Measurements from ENCODE around the gene CRYBG3. TPM values are rescaled to one million over a fixed set of nuclear protein-coding genes. Genes with fewer than 3 reads are reported as not detected.

CRYBG3 gene
- total RNA-seq, 4 donors from 2014 or later = 18.7 to 23.5 (median 21.1) TPM

DNA sequence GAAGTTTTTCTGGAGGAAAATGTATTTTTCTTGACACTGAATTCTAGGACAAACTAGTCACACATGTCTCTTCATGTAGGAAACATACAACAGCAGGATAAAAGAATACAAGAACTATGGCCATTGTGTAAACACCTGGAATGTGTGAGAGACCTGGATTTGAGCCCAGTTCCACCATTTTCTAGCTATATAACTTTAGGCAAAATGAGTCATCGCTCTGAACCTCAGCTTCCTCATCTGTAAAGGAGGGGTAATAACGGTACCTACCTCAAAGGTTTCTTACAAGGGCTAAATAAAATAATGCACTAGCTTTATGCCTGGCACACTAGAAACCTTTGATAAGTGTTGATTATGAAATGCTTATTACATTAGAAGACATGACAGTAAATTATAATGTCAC is 92.6 kb downstream of the CRYBG3 start:
- Histone ChIP-seq H3K4me1 (peaks cover 0 to 24% (median 4%) of the 10 kb centered on the region in 4 donors), H3K9me3 (no peaks in the 10 kb centered on the region), H3K36me3 (peaks cover 17 to 55% (median 37%) of the 10 kb centered on the region in 4 donors), H3K4me3 (no peak overlapping the region), H3K27ac (replicated peaks in 1 of 4) (no peak overlapping the region), H3K27me3 (no peaks in the 10 kb centered on the region)
- TF ChIP-seq CTCF (IDR thresholded peaks at IDR 0.05) (no peak), EP300 (IDR thresholded peaks at IDR 0.05) (no peak)
- intact Hi-C loops (cut with DNase I) = no loop called here
- DNase-seq (ENCODE audit: extremely low spot score) = no peak
- WGBS = 86% methylated on average over 2 of the region's 2 CpGs

DNA sequence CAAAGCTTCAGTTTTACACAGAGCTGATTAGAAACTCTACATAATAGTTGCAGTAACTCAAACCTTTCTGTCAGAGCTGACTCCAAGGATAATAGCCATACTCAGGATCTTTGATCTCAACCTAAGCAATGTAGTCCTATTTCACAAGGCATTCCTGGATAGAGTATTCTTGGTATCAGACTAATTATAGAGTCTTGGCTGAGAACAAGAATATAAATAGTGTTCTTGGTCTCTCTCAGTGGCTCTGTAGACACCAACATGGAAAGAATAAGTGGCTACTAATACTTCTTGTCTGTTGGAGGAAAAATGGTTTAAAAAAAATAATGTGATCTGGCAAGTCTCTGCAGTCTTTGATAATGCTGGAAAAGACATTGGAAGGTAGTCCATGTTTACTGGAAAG is 94.8 kb downstream of the CRYBG3 start:
- Histone ChIP-seq H3K4me1 (peaks cover 0 to 24% (median 4%) of the 10 kb centered on the region in 4 donors), H3K4me3 (no peak overlapping the region), H3K9me3 (no peaks in the 10 kb centered on the region), H3K27me3 (no peaks in the 10 kb centered on the region), H3K36me3 (peaks cover 17 to 68% (median 45%) of the 10 kb centered on the region in 4 donors), H3K27ac (replicated peaks in 1 of 4) (no peak overlapping the region)
- intact Hi-C loops (cut with DNase I) = no loop called here
- no peak for TF ChIP-seq POLR2AphosphoS5 (IDR thresholded peaks at IDR 0.05)
- no peak for DNase-seq (ENCODE audit: extremely low spot score)

DNA sequence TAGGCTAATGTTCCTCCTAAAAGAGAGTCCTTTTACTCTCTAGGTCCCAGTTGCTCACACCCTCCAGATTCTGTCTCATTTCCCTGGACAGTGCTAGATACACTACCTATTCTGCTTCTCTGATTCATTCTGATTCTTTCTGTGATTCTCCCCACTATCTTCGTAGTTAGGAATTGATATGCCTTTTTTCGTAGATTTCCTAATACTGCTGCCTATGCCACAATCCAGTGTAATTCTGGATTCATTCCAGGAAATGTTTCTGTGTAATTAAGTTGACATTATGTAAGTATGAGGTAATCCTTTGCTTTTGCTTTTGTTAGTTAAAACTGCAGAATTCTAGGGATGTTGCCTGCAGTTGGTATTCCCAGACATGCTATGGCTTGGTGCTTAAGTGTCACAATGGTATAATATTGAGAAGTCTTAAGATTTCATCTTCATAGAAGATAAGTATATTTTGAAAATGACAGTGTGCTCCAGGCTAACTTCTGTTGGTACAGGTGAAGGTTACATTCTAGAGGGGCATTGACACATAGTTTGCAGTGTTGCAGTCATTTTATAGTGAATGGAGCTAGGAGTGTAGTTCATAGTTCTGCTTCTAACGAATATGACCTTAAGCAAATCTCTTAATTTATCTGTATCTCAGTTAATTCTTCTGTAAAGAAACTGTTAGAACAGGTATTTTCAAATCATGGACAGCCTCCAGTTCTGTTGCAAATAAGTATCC is 96.2 kb downstream of the CRYBG3 start:
- no peaks in the 10 kb centered on the region for H3K27me3 ChIP-seq
- WGBS = 59% methylated on average over 3 of the region's 3 CpGs

GRCh38 chr3:97927704-97928103 is 105.9 kb downstream of the CRYBG3 start:
- intact Hi-C loops (cut with DNase I) = no loop called here
- no peak overlapping the region for H3K27ac ChIP-seq (replicated peaks in 1 of 4)
- no peak overlapping the region for H3K4me3 ChIP-seq
- H3K27me3 ChIP-seq = no peaks in the 10 kb centered on the region
- H3K4me1 ChIP-seq = no peaks in the 10 kb centered on the region
- peaks cover 5 to 64% (median 25%) of the 10 kb centered on the region in 4 donors for H3K36me3 ChIP-seq
- TF ChIP-seq EP300 (IDR thresholded peaks at IDR 0.05) (no peak), POLR2AphosphoS5 (IDR thresholded peaks at IDR 0.05) (no peak), POLR2A (IDR thresholded peaks at IDR 0.05; ENCODE audit: low read depth) (no peak), CTCF (IDR thresholded peaks at IDR 0.05) (no peak)
- DNase-seq (ENCODE audit: extremely low spot score) = no peak
- no peaks in the 10 kb centered on the region for H3K9me3 ChIP-seq

More for the DNA sequence above, 96.2 kb downstream of the CRYBG3 start:
- Histone ChIP-seq H3K4me3 (no peak overlapping the region), H3K27ac (replicated peaks in 1 of 4) (no peak overlapping the region), H3K9me3 (no peaks in the 10 kb centered on the region), H3K4me1 (peaks cover 0 to 24% (median 4%) of the 10 kb centered on the region in 4 donors), H3K36me3 (peaks cover 14 to 60% (median 39%) of the 10 kb centered on the region in 4 donors)
- no peak for TF ChIP-seq POLR2A (IDR thresholded peaks at IDR 0.05; ENCODE audit: low read depth)
- TF ChIP-seq POLR2AphosphoS5 (IDR thresholded peaks at IDR 0.05) = no peak
- no peak for TF ChIP-seq EP300 (IDR thresholded peaks at IDR 0.05)
- no peak for TF ChIP-seq CTCF (IDR thresholded peaks at IDR 0.05)
- intact Hi-C loops (cut with DNase I) = no loop called here
- DNase-seq (ENCODE audit: extremely low spot score) = no peak

DNA sequence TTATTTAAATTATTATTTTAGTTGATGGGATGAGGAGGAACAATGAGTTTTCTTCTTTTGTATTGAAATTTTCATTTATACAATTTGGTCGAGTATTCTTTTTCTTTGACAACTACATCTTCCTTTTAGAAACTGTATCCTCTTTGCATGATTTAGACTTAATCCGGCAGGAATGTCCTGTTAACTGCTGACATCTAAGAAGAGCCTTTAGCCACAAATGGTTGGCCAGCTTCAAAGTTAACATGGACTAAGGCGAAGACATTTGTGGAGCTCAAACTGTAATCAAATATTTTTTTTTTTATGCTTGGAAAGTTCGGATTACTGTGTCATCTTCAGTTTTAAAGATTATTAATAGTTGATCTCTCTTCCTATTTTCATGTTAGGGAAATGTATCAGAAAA is 107.2 kb downstream of the CRYBG3 start:
- H3K9me3 ChIP-seq = no peaks in the 10 kb centered on the region
- H3K4me3 ChIP-seq = no peak overlapping the region
- H3K27ac ChIP-seq (replicated peaks in 1 of 4) = no peak overlapping the region
- H3K27me3 ChIP-seq = no peaks in the 10 kb centered on the region
- peaks cover 5 to 61% (median 33%) of the 10 kb centered on the region in 4 donors for H3K36me3 ChIP-seq
- WGBS = 76% methylated on average over 4 of the region's 4 CpGs
- intact Hi-C loops (cut with DNase I) = no loop called here
- no peaks in the 10 kb centered on the region for H3K4me1 ChIP-seq
- DNase-seq (ENCODE audit: extremely low spot score) = no peak
- TF ChIP-seq POLR2A (IDR thresholded peaks at IDR 0.05; ENCODE audit: low read depth) (no peak), CTCF (IDR thresholded peaks at IDR 0.05) (no peak), POLR2AphosphoS5 (IDR thresholded peaks at IDR 0.05) (no peak)
